WERI-Rb-1 (cell line): Measurements from ENCODE around the gene GNB4.

Experiments
- DNase-seq: peaks from one replicate; pipeline ENCODE4 v3.0.0-alpha.2; 2020
- H3K27ac ChIP-seq: fragments of 250-450 bp; sonication (Bioruptor Pico); 2 replicates; pipeline ENCODE4 v1.5.1; 2020; ENCODE audit warnings: mild to moderate bottlenecking, moderate library complexity
- H3K27me3 ChIP-seq: fragments of 250-450 bp; sonication (Bioruptor Pico); 2 replicates; pipeline ENCODE4 v1.5.1; 2021; ENCODE audit warnings: mild to moderate bottlenecking, low read depth, moderate library complexity; ENCODE audit not compliant: insufficient read depth, severe bottlenecking
- H3K36me3 ChIP-seq: fragments of 250-450 bp; sonication (Bioruptor Pico); 2 replicates; pipeline ENCODE4 v1.5.1; 2020; ENCODE audit warnings: mild to moderate bottlenecking, moderate library complexity
- H3K4me3 ChIP-seq: 2 replicates; pipeline ENCODE4 v1.5.1; 2011; ENCODE audit warnings: low read depth, mild to moderate bottlenecking, control low read depth, low read length
- H3K9me3 ChIP-seq: fragments of 250-450 bp; sonication (Bioruptor Pico); 2 replicates; pipeline ENCODE4 v1.5.1; 2021; ENCODE audit warnings: mild to moderate bottlenecking, moderate library complexity; ENCODE audit not compliant: severe bottlenecking
- CTCF ChIP-seq: IDR thresholded peaks from 2 replicates; pipeline ENCODE4 v1.5.1; 2011; ENCODE audit warnings: low read depth, mild to moderate bottlenecking, control low read depth, inconsistent platforms, low read length

GNB4 gene

GRCh38 chr3:179463319-179463718 lies 12.0 kb upstream of the GNB4 start:
- H3K9me3 ChIP-seq, result no peaks in the 10 kb centered on the region
- H3K4me3 ChIP-seq, result no peak overlapping the region
- H3K27me3 ChIP-seq, result no peaks in the 10 kb centered on the region
- H3K36me3 ChIP-seq, result no peaks in the 10 kb centered on the region
- DNase-seq, result no peak
- no peak overlapping the region for H3K27ac ChIP-seq
- TF ChIP-seq CTCF, result no peak

- H3K9me3 ChIP-seq, result no peaks in the 10 kb centered on the region
- H3K27me3 ChIP-seq, result no peaks in the 10 kb centered on the region
- H3K4me3 ChIP-seq, result no peak overlapping the region
- no peaks in the 10 kb centered on the region for H3K36me3 ChIP-seq
- DNase-seq, result no peak
- H3K27ac ChIP-seq, result no peak overlapping the region
- no peak for TF ChIP-seq CTCF
These were observed 9.0 kb upstream of the GNB4 start for GRCh38 chr3:179460260-179460659.

- no peak for TF ChIP-seq CTCF
- H3K4me3 ChIP-seq, result no peak overlapping the region
- no peak for DNase-seq
- no peaks in the 10 kb centered on the region for H3K27me3 ChIP-seq
- no peaks in the 10 kb centered on the region for H3K36me3 ChIP-seq
- no peaks in the 10 kb centered on the region for H3K9me3 ChIP-seq
- H3K27ac ChIP-seq, result no peak overlapping the region
These were observed 4.7 kb upstream of the GNB4 start for GRCh38 chr3:179455954-179456353.

- no peak for TF ChIP-seq CTCF
- no peaks in the 10 kb centered on the region for H3K36me3 ChIP-seq
- DNase-seq, result no peak
- H3K27ac ChIP-seq, result no peak overlapping the region
- H3K9me3 ChIP-seq, result no peaks in the 10 kb centered on the region
- H3K27me3 ChIP-seq, result no peaks in the 10 kb centered on the region
- H3K4me3 ChIP-seq, result no peak overlapping the region
These were observed 3.6 kb upstream of the GNB4 start for GRCh38 chr3:179454887-179455286.

GRCh38 chr3:179453967-179454366 lies 2.7 kb upstream of the GNB4 start:
- H3K9me3 ChIP-seq, result no peaks in the 10 kb centered on the region
- no peak overlapping the region for H3K4me3 ChIP-seq
- no peaks in the 10 kb centered on the region for H3K36me3 ChIP-seq
- DNase-seq, result no peak
- TF ChIP-seq CTCF, result no peak
- H3K27me3 ChIP-seq, result no peaks in the 10 kb centered on the region
- no peak overlapping the region for H3K27ac ChIP-seq

- no peak for DNase-seq
- TF ChIP-seq CTCF, result no peak
- no peaks in the 10 kb centered on the region for H3K27me3 ChIP-seq
- H3K27ac ChIP-seq, result no peak overlapping the region
- H3K36me3 ChIP-seq, result no peaks in the 10 kb centered on the region
- no peak overlapping the region for H3K4me3 ChIP-seq
- H3K9me3 ChIP-seq, result no peaks in the 10 kb centered on the region
These were observed 1.6 kb upstream of the GNB4 start for GRCh38 chr3:179452872-179453271.
